GM18867 (cell line): ENCODE measurements around the gene MFAP3L.

Experiments
- ATAC-seq: cut with Tn5 transposase; IDR thresholded peaks from one replicate; pipeline ENCODE4 v1.9.1; 2021; ENCODE audit warnings: mild to moderate bottlenecking, moderate library complexity; ENCODE audit not compliant: unreplicated experiment

MFAP3L gene

DNA sequence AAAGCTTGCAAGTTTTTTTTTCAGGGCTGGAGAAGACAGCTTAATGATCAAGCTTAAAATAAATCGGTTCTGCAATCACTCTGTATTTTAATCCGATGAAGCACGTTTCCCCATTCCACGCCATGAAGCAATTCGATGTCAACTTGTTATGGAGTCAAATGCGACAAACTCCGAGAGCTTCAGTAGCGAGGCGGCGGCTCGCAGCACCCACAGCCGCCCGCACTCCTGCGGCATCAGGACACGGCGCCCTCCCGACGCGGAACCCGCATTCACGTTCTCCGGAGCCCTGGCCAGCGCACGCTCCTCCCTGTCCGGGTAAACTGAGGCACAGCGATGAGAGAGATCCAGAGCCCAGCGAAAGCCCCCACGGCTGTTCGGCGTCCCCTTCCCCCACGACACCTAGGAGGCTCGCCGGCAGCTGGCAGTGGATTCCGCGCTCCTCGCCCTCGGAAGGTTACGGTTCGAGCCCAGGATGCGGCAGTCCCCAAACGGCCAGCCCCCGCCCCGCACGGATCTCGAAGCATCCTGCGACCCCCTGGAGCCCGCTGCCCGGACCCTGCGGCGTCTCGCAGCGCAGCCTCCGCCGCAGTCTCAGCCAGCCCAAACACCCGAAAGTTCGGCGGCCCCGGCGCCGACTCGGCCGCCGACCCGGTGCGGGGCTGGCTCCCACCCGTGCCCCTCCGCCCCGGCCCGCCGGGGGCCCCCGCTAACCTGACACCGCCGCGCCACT lies 507 bp downstream of the MFAP3L start:
- no peak for ATAC-seq

DNA sequence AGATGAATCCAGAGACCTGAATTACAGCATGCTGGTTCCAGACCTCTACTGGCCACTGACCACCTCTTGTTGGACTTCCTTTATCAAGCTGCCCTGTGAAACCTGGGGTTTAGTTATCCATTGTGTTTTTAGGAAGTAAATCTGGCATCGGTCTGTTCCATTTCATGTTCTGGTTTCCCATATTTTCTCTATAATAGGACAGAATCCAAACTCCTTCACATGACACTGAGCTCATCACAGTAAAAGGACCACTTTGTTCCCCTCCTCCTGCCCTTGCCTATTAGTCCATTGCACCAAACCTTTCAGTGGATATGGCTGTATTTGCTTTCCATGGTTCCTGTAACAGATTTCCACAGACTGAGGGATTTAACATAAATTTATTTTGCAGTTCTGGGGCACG lies 4.0 kb downstream of the MFAP3L start:
- ATAC-seq = no peak

DNA sequence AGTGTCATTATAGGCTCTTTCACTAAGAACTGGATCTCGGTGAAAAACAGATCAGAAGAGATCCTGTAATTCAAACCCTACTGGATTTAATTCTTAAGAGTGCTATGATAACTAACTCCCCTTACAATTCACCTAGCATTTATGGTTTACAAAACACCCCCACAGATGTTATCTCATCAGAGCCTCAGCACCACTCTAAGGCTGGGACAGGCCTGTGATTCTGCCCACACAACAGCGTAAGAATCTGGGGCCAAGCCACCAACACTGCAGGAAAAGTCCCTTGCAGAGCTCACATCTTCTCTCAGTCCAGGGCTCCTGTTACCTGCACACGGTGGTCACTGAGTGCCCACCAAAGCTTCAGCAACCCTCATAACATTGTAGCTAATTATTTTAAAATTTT lies 8.9 kb downstream of the MFAP3L start:
- no peak for ATAC-seq

DNA sequence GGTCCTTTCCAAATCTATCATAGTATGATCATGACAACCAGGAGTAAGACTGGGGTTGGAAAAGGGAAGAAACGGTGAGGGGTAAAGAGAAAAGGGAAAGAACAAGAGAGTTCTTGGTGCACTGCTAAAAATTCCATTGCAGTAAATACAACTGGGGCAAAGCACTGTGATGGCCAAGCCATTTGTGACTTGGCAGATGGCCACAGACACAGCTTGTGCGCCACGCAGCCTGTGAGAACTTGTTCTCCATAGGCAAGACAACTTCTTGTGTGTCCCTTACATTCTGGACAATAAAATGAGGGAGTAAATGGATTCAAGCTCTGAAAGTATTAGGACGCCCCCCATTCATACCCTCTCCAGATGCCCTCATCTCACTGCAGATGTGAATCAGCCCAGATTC lies 10.9 kb downstream of the MFAP3L start:
- no peak for ATAC-seq

DNA sequence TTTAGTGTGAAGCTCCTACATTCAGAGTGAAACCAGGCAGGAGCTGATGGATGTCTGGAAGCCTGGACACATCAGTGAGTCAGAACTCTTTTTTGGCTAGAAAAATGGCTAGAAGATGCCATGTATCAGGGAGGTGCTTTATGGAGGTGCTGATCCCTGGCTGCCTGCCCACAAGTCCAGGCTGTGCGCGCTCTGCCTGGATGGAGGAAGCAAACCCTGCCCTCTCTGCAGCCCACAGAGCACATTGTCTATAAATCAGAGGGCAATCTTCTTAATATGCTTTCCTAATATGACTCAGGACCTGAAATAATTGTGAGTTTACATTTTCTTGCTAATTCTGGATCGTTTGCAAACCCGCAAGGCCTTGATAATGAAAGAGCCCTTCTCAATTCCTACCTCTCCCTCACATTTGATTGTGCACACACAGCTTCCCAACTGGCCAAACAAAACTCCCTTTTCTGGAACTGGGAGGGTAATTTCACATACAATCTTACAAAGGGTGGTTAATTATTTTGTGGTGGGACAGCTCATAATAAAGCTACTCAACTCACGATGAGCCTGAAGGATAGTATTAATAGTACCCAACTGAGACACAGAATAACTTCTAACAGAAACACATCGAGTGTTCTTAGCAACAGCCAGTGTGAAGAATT lies 11.7 kb downstream of the MFAP3L start:
- no peak for ATAC-seq

DNA sequence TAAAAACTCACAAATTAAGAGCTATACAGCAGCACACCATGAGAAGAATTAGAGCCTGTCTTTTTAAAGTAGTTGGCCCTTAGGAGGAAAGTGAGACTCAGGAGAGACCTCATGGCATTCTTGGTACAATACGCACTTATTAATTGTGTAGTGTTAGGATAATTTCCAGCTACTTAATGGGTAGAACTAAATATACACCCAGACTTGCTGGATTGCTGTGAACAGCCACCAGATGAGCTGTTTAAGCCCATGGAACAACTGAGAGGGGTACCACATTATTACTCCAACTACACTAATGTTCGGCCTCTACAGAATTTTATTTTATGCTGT lies 13.6 kb downstream of the MFAP3L start:
- ATAC-seq = no peak

DNA sequence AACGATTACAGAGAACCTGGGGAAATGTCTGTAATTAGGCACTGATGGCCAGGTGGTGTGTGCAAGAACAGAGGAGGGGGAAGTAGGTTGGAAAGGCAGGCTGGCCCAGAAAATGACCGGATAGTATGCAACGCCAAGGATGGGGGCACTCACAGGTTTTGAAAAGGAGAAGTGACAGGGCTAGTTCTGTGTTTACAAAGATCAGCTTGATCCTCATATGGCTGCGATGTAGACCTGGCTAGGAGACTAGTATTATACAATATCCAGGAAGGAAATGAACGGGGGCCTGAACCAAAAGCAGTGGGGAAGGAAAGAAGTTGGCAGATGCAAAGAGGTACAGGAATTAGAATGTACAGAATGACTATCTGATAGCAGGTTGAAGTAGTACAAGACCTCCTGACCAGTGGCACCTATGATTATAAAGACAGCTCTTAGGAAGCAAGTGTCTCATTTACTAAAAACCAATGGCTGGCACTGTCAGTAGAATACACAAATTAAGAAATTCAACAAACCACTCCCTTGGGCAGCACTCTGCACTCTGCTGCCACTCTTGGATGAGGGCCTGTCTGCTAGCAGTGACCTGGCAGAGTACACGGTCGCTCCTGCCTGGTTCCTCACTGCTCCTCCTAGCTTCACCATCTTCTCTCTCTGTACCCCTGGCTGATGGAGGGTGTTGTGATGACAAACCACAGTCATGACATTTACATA lies 14.1 kb downstream of the MFAP3L start:
- ATAC-seq = no peak

DNA sequence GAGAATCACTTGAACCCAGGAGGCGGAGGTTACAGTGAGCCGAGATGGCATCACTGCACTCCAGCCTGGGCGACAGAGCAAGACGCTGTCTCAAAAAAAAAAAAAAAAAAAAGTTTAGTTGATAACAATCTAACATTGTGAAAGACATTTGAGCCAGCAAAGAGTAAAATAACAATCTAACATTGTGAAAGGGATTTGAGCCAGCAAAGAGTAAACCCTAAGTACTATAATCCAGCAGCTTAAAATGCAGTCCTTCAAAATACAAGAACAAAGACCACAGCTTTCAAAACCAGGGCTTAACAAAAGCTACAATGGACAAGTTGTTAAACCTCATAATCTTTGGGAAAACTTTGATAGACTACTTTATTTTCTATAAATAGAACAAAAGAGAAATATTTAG lies 16.9 kb downstream of the MFAP3L start:
- ATAC-seq = no peak

DNA sequence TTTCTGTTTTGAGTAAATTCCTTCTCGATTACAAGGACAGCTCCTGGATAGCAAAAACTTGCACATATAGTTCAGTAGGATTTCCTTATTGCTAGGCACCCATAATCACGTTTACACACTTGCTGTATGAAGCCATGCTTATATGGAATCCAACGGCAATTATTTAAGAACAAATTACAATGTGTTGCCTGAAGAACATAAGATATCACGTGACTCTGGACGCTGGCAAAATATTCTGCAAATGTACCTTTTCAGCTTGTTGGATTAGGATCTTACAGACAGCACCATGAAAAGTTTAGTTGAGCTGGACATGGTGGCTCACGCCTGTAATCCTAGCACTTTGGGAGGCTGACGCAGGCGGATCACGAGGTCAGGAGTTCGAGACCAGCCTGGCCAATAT lies 17.4 kb downstream of the MFAP3L start:
- ATAC-seq = no peak

DNA sequence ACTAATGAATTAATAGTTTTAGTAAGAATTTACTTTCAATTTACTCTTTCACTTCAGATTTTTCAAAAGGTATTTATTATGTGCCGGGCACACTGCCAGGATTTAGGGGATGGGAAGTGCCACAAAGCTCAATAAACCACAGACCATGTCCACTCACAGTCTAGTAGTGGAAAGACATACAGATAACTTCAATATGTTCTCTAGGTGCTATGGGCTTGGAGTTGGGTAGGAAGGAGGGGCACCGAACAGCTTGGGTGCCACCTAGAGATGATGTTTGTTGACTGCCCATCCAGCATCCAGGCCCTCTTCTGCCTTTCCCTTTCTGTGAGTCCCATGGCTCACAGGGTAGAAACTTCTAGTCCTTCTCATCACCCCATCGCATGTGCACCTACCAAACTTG lies 17.8 kb downstream of the MFAP3L start:
- ATAC-seq = peak; percentile 62

DNA sequence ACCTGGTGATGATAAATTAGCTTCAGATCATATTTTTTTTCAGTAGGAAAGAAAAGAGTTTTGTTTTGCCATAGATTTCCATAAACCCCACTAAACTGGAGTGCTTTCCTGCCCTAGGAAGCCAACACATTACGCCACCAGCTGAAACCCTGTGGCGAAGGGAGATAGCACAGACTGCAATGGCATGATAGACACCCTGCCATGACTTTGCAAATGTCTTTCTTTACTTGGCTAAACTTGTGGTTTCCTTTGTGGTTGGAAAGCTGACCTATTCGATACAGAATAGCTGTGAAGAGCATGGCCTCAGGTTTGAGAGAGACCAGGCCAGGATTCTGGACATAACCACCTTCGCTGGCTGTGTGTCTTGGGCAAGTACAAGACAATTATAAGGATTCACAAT lies 19.1 kb downstream of the MFAP3L start:
- ATAC-seq = peak; percentile 32

DNA sequence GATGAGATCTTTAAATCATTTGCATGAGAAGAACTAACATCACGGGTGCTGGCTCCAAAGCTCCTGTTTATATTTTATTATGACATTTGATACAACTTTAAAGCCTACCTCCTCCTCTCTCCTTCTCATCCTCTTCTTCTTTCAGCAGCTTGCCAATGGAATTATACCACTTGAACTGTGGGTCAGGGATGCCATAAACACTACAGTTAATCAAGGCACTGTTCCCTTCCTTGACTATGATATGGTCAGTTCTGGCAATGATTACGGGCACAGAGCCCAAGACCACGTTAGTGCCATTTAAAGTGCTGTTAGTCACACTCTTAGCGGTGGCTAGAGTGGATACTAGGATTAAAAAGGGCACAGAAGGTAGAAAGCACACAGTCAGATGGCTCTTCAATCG lies 20.7 kb downstream of the MFAP3L start:
- ATAC-seq = no peak

DNA sequence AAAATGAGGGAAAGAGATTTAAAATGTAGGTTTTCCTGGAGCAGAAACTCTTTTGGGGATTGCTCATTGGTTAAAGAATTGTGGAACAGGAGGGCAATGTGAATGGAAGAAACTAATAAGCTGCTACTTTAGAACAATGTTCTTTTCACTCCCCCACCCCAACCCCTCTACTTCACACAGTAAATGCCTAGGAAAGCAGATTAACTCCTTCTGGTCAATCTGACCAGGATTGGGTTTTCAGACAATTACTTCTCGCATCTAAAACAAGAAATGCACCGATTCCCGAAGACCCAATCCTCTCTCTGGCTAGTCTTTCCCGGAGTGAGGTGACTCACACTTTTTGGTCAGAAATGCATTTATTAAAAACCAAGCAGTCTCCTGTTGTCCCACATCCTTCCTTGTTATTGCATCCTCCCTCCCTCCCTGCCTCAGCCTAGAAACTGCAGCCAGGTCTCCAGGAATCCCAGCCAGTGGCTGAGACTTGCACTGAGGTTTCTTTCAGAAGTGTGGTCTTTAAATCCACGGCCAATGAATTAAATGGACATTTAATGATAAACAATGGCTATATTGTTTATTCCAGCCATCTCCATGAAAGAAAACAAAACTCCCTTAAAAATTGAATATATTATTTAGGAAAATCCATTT lies 21.4 kb downstream of the MFAP3L start:
- no peak for ATAC-seq

DNA sequence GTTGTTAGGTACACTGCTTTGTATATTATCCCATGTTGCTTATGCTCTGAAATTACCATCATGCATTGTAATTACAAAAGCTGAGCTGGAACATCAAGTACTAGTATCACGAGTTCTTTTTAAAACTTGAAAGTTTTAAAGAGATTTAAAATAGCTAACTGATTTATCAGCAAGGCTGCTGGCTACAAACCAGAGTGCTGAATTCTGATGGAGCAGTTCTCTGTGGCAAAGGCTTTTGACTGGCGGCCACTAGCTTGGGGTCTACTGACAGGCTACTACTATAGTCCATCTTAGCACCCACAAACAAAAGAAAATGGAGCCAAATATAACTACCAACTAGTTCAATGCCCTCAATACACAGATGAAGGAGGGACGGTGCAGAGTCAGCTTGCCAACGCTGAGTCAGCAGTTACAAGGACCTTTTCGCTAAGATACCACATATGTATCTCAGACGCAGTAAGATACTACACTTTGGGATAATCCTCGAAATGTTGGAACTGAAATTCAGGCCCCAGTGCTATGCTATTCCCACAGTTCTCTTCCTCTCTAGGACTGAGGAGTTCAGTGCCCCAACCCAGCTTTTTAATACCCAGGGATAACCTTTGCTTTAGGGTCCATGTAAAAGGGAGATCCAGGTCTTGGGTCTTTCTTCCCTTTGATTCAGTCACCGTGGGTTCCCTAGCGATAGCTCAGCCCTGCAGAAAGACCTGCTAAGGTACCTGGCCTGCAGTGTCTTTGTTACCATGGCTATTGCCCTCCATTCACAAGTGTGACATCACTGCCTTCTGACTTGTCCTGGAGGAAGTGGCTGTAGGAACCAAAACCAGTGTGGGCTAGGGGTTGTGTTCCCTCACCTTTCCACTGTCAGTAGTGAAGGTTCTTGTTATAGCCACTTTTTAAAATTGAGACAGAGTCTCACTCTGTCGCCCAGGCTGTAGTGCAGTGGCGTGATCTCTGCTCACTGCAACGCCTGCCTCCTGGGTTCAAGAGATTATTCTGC lies 22.8 kb downstream of the MFAP3L start:
- ATAC-seq = peak; percentile 48

DNA sequence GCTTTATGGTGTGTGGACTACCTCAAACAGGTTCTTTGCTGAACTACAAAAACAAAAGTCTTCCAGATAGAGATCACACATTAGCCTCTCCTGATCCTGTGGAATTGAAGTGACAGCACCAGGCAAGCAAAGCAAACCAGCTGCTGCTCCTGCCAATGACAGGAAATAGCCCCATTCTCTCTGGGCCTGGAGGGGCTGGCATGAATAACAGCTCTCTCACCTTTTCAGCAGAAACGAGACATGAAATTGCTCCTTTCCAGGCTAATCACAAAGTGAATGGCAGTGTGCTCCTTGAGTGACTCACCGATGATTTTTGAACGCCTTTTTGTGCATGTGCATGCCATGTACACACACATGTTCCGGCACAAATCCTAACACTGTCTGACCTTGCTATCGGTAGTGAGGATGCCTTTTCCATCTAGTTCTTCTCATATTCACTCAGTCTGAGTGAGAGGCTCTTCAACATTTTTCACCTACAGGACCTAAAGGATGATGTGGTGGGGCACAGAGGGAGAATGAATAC lies 24.4 kb downstream of the MFAP3L start:
- ATAC-seq = no peak

DNA sequence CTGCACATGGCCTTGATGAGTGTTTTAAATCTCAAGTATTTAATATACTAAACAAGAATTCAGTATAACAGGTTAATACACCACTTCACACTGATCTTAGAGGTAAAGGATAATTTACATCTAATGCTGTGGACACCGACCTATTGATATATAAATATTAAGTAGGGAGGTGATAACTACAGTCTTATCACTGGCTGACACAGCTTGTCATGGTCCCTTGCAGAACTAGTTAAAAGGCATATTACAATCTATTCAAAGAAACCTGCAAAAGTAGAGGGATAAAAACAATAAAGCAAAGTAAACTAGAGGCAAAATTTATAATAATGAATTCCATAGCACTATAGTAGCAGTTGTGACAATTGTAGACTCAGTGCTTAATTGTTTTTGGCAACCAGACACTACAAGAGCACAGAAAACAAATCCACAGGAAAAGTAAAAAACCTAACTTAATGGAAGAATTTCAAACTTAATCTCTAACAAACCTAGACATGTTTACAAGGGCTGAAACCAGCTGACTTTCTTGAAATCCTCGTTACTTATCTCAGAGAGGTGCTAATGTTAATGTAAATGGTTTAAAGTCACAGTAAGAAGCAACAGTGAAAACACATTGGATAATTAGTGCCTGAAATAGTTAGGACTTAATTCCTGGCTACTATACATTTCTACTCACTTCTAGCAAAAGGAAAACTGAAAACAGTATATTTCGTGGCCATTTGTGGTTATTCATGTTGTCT lies 25.0 kb downstream of the MFAP3L start:
- ATAC-seq = no peak

DNA sequence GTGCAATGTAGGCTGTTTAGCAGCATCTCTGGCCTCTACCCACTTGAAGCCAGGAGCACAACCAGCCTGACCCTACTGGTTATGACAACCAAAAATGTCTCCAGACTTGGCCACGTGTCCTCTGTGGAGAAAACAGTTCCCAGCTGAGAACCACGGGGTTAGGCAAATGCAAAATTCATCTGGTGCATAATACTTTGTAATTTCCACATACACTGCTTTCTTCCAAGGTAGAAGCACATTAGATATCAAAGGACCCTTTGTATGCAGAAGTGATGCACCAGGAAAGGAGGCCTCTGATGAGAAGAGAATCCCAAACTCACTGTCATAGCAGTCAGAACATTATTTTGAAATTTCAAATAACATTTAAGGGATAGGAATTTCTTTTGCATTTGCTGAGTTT lies 26.3 kb downstream of the MFAP3L start:
- no peak for ATAC-seq

DNA sequence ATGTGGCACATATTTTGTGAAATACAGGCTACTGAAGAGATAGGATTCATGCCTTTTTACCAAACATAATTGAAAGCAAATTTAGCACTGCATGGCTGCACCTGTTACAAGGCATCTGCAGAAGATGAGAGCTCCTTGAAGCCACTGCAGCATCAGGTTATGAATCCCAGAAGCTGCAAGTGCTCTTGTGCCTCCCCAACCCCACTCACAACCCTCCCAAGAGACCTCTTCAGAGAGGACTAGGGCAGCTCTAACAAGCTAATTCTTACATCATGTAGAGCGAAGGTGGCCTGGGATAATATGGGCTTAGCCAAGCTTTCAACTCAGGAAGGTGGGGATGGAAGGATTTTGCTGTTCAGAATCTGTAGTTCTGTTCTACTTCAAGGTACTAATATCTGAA lies 27.2 kb downstream of the MFAP3L start:
- no peak for ATAC-seq

DNA sequence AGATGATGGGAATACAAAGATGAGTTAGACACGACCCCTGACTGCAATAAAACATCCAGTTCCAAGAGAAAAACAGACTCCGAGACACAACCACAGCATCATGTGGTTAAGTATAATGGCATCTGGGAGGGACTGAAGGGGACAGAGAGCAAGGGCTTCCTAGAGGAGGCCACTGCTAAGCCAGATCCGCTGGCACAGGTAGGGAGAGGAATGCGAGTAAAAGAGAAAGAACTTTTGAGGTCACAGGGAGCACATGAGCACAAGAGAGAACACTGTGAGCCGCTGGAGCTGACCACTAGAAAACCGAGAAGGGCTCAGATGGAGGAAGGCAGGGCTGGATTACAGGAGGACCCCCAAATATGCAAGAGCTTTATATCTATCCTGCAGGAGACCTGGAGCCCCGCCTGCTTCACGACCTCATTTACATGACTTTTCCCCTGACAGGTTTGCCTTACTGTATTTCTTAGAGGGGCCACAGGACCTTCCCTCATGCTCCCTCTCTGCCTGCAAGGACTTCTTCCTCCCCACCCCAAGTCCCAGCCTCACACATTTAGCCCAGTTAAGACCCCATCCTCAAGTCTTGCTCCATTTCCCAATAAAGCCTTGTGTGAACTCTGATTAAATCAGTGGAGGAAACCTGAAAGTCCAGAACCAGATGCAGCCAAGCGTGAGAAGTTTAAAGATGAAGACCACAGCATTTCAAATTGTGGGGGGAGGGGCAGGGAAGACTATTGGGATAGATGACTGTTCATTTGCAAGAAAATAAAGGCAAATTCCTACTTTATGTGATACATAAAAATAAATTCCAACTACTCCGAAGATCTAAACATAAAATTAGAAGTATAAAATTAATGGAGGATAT lies 29.6 kb downstream of the MFAP3L start:
- no peak for ATAC-seq
